ENCODE data around the gene SEC14L6.

DNA sequence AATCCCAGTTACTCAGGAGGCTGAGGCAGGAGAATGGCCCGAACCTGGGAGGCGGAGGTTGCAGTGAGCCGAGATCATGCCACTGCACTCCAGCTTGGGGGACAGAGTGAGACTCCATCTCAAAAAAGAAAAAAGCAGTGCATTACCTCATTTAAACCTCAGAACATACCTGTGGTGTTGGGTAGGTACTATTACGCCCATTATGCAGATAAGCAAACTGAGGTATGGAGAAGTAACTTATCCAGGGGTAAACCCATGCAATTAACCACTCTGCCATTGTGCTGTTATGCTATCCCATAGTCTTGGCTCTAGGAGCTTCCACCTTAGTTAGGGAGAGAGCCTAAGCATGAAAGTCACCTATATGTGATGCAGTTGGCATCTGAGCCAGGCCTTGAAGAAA lies 72.4 kb downstream of the SEC14L6 start:
- TF ChIP-seq POLR2A (IDR thresholded peaks at IDR 0.05): no peak
- TF ChIP-seq, protein P1, sequence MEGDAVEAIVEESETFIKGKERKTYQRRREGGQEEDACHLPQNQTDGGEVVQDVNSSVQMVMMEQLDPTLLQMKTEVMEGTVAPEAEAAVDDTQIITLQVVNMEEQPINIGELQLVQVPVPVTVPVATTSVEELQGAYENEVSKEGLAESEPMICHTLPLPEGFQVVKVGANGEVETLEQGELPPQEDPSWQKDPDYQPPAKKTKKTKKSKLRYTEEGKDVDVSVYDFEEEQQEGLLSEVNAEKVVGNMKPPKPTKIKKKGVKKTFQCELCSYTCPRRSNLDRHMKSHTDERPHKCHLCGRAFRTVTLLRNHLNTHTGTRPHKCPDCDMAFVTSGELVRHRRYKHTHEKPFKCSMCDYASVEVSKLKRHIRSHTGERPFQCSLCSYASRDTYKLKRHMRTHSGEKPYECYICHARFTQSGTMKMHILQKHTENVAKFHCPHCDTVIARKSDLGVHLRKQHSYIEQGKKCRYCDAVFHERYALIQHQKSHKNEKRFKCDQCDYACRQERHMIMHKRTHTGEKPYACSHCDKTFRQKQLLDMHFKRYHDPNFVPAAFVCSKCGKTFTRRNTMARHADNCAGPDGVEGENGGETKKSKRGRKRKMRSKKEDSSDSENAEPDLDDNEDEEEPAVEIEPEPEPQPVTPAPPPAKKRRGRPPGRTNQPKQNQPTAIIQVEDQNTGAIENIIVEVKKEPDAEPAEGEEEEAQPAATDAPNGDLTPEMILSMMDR (IDR thresholded peaks at IDR 0.05): no peak
- TF ChIP-seq POLR2AphosphoS5 (IDR thresholded peaks at IDR 0.05; ENCODE audit: insufficient read depth in 1 of 2, low read depth in 1 of 2): no peak
